ENCODE data around the gene HOXC13. TPM values are rescaled to one million over a fixed set of nuclear protein-coding genes. Genes with fewer than 3 reads are reported as not detected.

Gene HOXC13
- polyA plus RNA-seq, 1 donor (not counting 4 experiments of a cell fraction or from before 2014, with no cell fraction given) = 4.8 TPM

- Histone ChIP-seq H3K9ac (ENCODE audit: control insufficient read depth, extremely low read depth, insufficient read depth, low read length) (no peak overlapping the region), H3K4me3 (ENCODE audit: control insufficient read depth in 2 of 3, extremely low read depth in 1 of 3, insufficient read depth in 2 of 3, low read depth in 1 of 3, low read length in 3 of 3) (no peak overlapping the region), H3K79me2 (ENCODE audit: control insufficient read depth, insufficient read depth, low read length) (no peaks in the 10 kb centered on the region), H4K20me1 (ENCODE audit: control insufficient read depth, extremely low read depth, insufficient read depth, low read length) (no peaks in the 10 kb centered on the region), H3K4me1 (ENCODE audit: control insufficient read depth, extremely low read depth, insufficient read depth, low read length) (no peaks in the 10 kb centered on the region), H2AFZ (ENCODE audit: control insufficient read depth, low read length) (no peak overlapping the region), H3K4me2 (ENCODE audit: control insufficient read depth, extremely low read depth, insufficient read depth, low read depth, low read length) (no peak overlapping the region), H3K9me1 (ENCODE audit: control insufficient read depth, extremely low read depth, insufficient read depth, low read length) (no peaks in the 10 kb centered on the region), H3K36me3 (ENCODE audit: control insufficient read depth in 2 of 2, extremely low read depth in 1 of 2, insufficient read depth in 2 of 2, low read length in 2 of 2) (no peaks in the 10 kb centered on the region), H3K9me3 (ENCODE audit: control insufficient read depth, low read depth, low read length) (no peaks in the 10 kb centered on the region), H3K27ac (ENCODE audit: control insufficient read depth, insufficient read depth, low read length) (no peak overlapping the region), H3K27me3 (ENCODE audit: control insufficient read depth, extremely low read depth, insufficient read depth, low read length) (no peaks in the 10 kb centered on the region)
- FAIRE-seq (no peak), DNase-seq (ENCODE audit: low read depth, low spot score) (no peak)
- dilution Hi-C loops (cut with MboI; ENCODE audit: extremely low pct_ligation_motif_present, low sequenced_read_pairs) = no loop called here
- TF ChIP-seq CTCF (optimal IDR thresholded peaks at IDR 0.05 in 1 of 3, IDR thresholded peaks at IDR 0.05 in 1 of 3, conservative IDR thresholded peaks at IDR 0.05 in 1 of 3; ENCODE audit: extremely low read depth in 1 of 3, insufficient read depth in 2 of 3, low read length in 3 of 3) = no peak
- TF ChIP-seq EZH2 (IDR thresholded peaks at IDR 0.05; ENCODE audit: low read length) = no peak
These were observed 45.8 kb upstream of the HOXC13 start for GRCh38 chr12:53892762-53893395.

- Histone ChIP-seq H3K27ac (ENCODE audit: control insufficient read depth, insufficient read depth, low read length) (no peak overlapping the region), H4K20me1 (ENCODE audit: control insufficient read depth, extremely low read depth, insufficient read depth, low read length) (no peaks in the 10 kb centered on the region), H3K4me3 (ENCODE audit: control insufficient read depth in 2 of 3, extremely low read depth in 1 of 3, insufficient read depth in 2 of 3, low read depth in 1 of 3, low read length in 3 of 3) (no peak overlapping the region), H3K9me3 (ENCODE audit: control insufficient read depth, low read depth, low read length) (no peaks in the 10 kb centered on the region), H3K36me3 (ENCODE audit: control insufficient read depth in 2 of 2, extremely low read depth in 1 of 2, insufficient read depth in 2 of 2, low read length in 2 of 2) (no peaks in the 10 kb centered on the region), H3K9me1 (ENCODE audit: control insufficient read depth, extremely low read depth, insufficient read depth, low read length) (no peaks in the 10 kb centered on the region), H3K4me2 (ENCODE audit: control insufficient read depth, extremely low read depth, insufficient read depth, low read depth, low read length) (no peak overlapping the region), H3K9ac (ENCODE audit: control insufficient read depth, extremely low read depth, insufficient read depth, low read length) (no peak overlapping the region), H2AFZ (ENCODE audit: control insufficient read depth, low read length) (no peak overlapping the region), H3K79me2 (ENCODE audit: control insufficient read depth, insufficient read depth, low read length) (no peaks in the 10 kb centered on the region), H3K4me1 (ENCODE audit: control insufficient read depth, extremely low read depth, insufficient read depth, low read length) (no peaks in the 10 kb centered on the region), H3K27me3 (ENCODE audit: control insufficient read depth, extremely low read depth, insufficient read depth, low read length) (peaks cover 5% of the 10 kb centered on the region)
- dilution Hi-C loops (cut with MboI; ENCODE audit: extremely low pct_ligation_motif_present, low sequenced_read_pairs) = no loop called here
- no peak for TF ChIP-seq EZH2 (IDR thresholded peaks at IDR 0.05; ENCODE audit: low read length)
- no peak for TF ChIP-seq CTCF (optimal IDR thresholded peaks at IDR 0.05 in 1 of 3, IDR thresholded peaks at IDR 0.05 in 1 of 3, conservative IDR thresholded peaks at IDR 0.05 in 1 of 3; ENCODE audit: extremely low read depth in 1 of 3, insufficient read depth in 2 of 3, low read length in 3 of 3)
- FAIRE-seq (no peak), DNase-seq (ENCODE audit: low read depth, low spot score) (no peak)
These were observed 39.4 kb upstream of the HOXC13 start for GRCh38 chr12:53899230-53899629.

All from keratinocyte (primary cell).